ENCODE data around the gene GCFC2. TPM values are rescaled to one million over a fixed set of nuclear protein-coding genes. Genes with fewer than 3 reads are reported as not detected.

Gene GCFC2
- total RNA-seq, 4 donors from 2014 or later = 39.2 to 48.1 (median 43.7) TPM

DNA sequence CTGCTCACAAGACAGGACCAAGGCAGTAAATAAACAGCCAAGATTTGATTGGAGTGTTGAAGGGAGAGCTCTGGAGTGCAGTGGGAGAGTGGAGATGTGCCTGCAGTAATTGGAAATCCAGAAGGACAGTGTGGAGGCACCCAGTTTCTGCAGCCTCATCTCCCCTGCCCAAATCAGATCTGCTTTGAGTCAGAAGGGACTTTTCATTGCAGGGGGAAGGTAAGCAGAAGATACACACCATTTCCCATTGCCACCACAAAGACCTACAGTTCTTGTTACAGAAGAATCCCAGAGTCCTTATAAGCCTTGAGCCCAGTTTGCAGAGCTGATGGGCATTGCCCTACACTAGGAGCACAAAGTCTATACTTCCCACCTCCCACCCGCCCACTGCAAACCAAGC, 27.2 kb upstream of the GCFC2 start:
- TF ChIP-seq, protein P1, sequence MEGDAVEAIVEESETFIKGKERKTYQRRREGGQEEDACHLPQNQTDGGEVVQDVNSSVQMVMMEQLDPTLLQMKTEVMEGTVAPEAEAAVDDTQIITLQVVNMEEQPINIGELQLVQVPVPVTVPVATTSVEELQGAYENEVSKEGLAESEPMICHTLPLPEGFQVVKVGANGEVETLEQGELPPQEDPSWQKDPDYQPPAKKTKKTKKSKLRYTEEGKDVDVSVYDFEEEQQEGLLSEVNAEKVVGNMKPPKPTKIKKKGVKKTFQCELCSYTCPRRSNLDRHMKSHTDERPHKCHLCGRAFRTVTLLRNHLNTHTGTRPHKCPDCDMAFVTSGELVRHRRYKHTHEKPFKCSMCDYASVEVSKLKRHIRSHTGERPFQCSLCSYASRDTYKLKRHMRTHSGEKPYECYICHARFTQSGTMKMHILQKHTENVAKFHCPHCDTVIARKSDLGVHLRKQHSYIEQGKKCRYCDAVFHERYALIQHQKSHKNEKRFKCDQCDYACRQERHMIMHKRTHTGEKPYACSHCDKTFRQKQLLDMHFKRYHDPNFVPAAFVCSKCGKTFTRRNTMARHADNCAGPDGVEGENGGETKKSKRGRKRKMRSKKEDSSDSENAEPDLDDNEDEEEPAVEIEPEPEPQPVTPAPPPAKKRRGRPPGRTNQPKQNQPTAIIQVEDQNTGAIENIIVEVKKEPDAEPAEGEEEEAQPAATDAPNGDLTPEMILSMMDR (IDR thresholded peaks at IDR 0.05 in 4 of 5, conservative IDR thresholded peaks at IDR 0.05 in 1 of 5) = no peak
- TF ChIP-seq POLR2A (IDR thresholded peaks at IDR 0.05) = no peak
- DNase-seq (no peak), ATAC-seq (no peak)
- Histone ChIP-seq H3K4me3 (no peak overlapping the region), H3K4me1 (no peaks in the 10 kb centered on the region), H3K27ac (no peak overlapping the region), H3K9me3 (peaks cover 0 to 3% (median 0%) of the 10 kb centered on the region in 3 donors), H3K27me3 (no peaks in the 10 kb centered on the region), H3K36me3 (no peaks in the 10 kb centered on the region)
- intact Hi-C loops (cut with DNase I; ENCODE audit: low total_unique reads) (no loop called here), in situ Hi-C loops (cut with MboI; ENCODE audit: low sequenced_read_pairs in 4 of 4) (no loop called here)

GRCh38 chr2:75736276-75736675, 25.6 kb upstream of the GCFC2 start:
- Histone ChIP-seq H3K4me3 (no peak overlapping the region), H3K36me3 (no peaks in the 10 kb centered on the region), H3K9me3 (no peaks in the 10 kb centered on the region), H3K27ac (no peak overlapping the region), H3K27me3 (no peaks in the 10 kb centered on the region), H3K4me1 (no peaks in the 10 kb centered on the region)
- in situ Hi-C loops (cut with MboI; ENCODE audit: low sequenced_read_pairs in 4 of 4) = no loop called here
- TF ChIP-seq POLR2A (IDR thresholded peaks at IDR 0.05) = no peak
- TF ChIP-seq, protein P1 (IDR thresholded peaks at IDR 0.05 in 4 of 5, conservative IDR thresholded peaks at IDR 0.05 in 1 of 5) = no peak
- DNase-seq (no peak), ATAC-seq (no peak)
- intact Hi-C loops (cut with DNase I; ENCODE audit: low total_unique reads) = no loop called here

DNA sequence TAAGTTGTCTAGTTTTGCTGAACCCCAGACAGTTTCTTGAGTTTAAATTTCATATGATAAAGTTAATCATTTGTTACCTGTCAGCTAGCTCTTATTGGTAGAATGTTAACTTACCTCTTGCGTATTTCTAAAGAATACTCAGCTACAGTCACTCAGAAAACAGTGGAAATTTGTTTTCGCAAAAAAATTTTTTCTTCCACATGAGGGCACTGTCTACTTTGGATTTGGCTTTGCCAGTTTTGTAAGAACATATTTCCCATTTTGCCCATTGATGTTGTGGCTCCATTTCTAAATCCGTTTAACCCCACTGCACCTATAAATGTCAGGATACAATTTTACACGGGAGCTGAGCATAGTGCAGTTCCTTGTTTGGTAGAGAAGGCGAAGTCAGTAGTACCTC, 19.1 kb upstream of the GCFC2 start:
- H3K9me3 ChIP-seq = no peaks in the 10 kb centered on the region
- in situ Hi-C loops (cut with MboI; ENCODE audit: low sequenced_read_pairs in 4 of 4) (no loop called here), intact Hi-C loops (cut with DNase I; ENCODE audit: low total_unique reads) (no loop called here)

GRCh38 chr2:75728614-75729419, 18.1 kb upstream of the GCFC2 start:
- intact Hi-C loops (cut with DNase I; ENCODE audit: low total_unique reads) = no loop called here
- H3K27ac ChIP-seq = no peak overlapping the region

More for the DNA sequence above, 19.1 kb upstream of the GCFC2 start:
- ATAC-seq (no peak), DNase-seq (no peak)
- Histone ChIP-seq H3K27me3 (no peaks in the 10 kb centered on the region), H3K27ac (no peak overlapping the region), H3K36me3 (no peaks in the 10 kb centered on the region), H3K4me3 (no peak overlapping the region), H3K4me1 (no peaks in the 10 kb centered on the region)
- TF ChIP-seq POLR2A (IDR thresholded peaks at IDR 0.05) = no peak
- TF ChIP-seq, protein P1 (IDR thresholded peaks at IDR 0.05 in 4 of 5, conservative IDR thresholded peaks at IDR 0.05 in 1 of 5) = no peak

More at GRCh38 chr2:75728614-75729419, 18.1 kb upstream of the GCFC2 start:
- TF ChIP-seq POLR2A (IDR thresholded peaks at IDR 0.05) = no peak
- TF ChIP-seq, protein P1 (IDR thresholded peaks at IDR 0.05 in 4 of 5, conservative IDR thresholded peaks at IDR 0.05 in 1 of 5) = no peak
- ATAC-seq (no peak), DNase-seq (no peak)
- in situ Hi-C loops (cut with MboI; ENCODE audit: low sequenced_read_pairs in 4 of 4) = no loop called here
- Histone ChIP-seq H3K4me3 (no peak overlapping the region), H3K4me1 (no peaks in the 10 kb centered on the region), H3K27me3 (no peaks in the 10 kb centered on the region), H3K36me3 (no peaks in the 10 kb centered on the region), H3K9me3 (no peaks in the 10 kb centered on the region)

All from gastrocnemius medialis (tissue), 4 donors.